NCI-H748 (cell line): ENCODE results near the gene PDE4D.

Source experiments
- DNase-seq: peaks from one replicate; lab custom pipeline; 2025; ENCODE audit not compliant: unreplicated experiment; lab: John Stamatoyannopoulos, UW

The PDE4D gene

DNA sequence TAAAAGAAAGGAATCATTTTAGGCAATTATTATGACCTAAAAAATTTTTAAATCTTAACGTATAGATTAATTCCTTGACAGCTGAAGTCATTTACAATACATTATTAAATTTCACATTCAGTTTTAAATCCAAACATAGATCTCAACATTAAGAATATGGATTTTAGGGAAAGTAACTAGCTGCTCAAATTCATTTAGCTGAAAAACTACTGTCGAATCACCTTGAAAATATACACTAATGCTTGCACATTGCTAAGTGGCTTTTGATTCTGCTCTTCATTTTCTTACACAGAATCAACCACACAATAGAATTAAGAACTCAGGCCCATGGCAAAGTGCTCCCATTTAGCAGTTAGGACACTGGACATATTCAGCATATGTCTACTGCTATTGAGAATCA is 856.5 kb downstream of the PDE4D start:
- DNase-seq: no peak

DNA sequence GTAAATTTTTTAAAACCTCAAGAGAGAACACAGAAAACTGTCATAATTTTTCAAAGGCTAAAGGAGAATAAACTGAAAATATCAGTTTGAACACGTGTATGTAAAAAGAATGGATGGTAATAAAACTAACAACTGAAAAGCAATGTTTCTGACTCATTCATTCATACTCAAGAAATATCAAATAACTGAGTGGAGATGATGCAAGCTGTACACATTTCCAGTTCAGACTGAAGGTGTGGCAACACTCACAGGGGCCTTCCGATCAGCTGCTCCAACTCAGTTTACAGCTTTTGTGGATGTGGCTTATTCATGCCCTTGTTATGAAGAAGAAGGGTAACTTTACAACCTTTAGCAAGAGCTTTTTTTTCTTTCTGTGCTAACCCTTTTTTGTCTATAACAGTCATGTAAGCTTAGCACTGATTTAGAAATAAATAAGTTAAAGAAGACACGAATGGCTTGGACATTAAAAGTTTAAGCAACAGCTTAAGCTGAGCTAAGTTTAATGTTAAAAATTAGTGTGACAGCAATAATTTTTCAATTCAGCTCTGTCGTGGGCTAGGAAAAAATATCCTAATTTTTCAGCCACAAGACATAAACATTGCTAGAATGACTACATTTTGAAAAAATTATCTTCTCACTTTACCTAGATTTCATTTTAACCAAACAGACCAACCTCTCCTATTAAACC is 857.1 kb downstream of the PDE4D start:
- DNase-seq: no peak

DNA sequence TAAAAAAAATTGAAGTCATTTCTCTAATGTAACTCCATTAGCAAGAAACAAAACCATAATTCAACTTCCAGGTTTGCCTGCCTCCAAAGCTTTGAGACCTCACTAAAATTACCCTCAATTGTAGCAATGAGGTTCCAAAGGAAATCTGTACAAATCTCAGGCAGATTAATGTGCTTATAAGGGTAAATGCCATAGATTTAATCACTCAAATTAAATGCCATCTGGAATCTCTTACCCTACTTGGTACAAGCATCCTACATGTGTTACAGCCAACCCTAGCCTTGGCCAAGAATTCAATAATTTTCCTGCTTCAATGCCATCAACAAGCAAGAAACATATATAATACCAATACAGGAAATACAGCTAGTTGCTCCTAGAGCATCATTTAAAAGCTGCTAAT is 857.8 kb downstream of the PDE4D start:
- no peak for DNase-seq

DNA sequence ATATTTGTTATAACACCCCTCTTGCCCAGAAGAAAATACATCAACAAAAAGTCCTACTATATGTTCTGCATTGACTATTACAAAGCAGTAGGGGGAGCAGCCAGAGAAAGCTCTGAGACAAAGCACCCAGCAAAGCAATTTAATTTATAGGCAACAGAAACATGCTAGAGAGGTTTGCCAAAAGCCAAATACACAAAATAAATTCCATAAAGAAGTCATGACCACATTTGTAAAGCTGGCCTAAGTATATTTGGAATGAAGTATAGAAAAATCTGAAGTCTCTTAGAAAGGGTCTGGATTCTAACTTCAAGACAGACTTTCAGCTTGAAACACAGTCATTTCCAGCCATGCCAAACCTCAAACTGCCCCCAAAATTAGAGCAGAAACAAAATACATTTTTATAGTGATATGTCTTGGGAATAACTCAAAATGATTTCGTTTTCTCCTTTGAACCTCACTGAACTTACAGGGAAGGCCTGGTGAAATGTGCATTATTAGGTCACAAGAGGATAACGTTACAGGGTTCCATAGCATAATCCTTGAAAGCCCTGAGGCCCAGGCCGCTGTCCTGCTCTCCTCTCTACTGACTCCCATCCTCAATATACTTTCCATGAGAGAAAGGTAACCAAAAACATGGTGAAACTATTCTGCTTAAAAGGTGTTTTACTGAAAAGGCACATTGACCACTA is 858.9 kb downstream of the PDE4D start:
- peak; percentile 23 for DNase-seq

DNA sequence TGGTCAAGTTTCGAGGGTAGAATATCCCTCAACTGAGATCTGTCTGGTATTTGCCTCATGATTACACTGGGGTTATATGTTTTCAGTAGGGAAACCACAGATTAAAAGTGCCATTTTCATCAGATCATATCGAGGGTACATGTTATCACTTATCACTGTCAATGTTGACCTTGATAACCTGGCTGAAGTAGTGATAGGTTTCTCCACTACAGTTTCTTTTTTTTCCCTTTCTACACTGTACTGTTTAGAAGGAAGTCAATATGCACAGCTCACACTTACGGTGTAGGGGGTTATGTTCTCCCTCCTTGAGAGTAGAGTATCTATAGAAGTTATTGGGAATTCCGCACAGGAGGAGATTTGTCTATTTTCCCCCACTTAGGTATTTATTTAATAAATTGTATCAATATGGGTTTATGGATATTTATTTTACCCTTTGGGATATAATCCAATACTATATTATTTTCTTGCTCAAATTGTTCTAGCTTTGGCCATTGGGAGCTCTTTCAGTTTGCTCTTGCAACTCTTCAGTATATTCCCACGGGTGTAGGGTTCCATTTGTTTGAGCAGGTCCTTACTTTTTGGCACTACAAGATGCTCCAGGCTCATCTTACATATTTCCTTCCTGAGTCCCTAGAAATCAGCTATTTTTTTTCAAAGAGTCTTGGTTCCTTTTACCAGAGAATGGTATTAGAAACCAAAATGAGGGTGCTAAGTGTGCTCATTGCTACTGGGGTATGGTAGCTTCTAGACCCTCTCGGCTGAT is 866.2 kb downstream of the PDE4D start:
- DNase-seq: no peak

DNA sequence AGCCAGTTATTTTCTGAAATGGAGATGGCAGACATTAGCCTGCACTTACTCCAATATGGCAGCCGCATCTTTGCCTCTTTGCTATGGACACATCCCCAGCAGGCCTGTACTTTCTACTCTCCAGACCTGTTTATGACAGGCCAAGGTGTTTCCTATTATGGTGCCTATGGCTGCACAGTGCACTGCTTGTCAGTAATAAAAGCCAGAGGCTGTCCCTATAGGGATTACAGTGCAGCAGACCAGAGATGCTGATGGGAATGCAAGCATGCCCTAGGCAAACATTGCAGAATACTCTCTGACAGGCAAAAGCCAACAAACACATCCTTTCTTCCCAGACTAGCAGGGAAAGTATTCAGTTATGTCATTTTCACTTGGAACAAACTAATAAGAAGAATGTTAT is 867.8 kb downstream of the PDE4D start:
- DNase-seq: no peak

DNA sequence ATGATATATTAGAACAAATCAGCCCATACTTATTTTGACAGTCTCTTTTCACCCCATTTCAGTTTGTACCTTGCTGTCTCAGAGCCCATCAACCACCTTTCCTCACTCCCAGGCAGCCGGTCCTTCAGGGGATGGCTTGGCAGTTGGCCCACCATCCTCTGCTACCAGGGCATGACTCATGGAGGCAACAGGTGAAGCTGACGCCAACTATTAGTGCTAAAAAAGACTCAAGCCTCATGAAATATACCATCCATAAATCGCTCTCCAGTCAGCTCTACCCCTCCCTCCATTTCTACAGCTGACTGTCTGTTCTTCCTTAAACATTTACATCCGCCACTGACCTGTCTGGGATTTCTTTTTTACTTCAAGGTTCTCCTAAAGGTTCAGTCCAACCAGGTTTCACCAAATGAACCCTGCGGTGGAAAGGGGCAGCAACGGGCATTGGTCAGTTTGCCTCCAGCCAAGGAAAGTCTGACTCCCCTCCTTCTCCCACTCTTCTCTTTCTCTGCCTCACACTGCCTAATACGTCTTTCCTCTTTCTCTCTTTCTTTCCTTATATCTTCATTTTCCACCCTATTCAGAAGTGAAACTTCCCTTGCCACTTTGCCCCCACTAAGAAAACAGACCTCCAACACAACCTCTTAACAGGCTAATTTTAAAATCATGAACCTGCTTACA is 871.5 kb downstream of the PDE4D start:
- no peak for DNase-seq

DNA sequence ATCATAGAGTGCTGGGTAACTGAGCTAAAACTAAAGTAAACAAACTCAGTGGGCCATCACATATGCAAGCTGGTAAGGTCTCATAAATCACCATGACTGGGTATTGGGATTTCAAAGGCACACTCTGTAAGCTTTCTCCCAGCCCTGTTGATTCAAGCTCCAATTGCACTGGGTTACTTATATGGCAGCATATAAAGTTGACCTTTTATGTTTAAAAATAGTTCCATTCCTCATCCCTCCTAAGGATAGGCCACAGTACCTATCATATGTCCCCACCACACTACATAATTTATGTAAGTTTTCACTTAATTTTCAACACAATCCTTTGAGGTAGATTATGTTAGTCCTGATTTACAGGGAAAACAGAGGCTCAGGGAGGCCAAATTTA is 872.2 kb downstream of the PDE4D start:
- peak; percentile 74 for DNase-seq

DNA sequence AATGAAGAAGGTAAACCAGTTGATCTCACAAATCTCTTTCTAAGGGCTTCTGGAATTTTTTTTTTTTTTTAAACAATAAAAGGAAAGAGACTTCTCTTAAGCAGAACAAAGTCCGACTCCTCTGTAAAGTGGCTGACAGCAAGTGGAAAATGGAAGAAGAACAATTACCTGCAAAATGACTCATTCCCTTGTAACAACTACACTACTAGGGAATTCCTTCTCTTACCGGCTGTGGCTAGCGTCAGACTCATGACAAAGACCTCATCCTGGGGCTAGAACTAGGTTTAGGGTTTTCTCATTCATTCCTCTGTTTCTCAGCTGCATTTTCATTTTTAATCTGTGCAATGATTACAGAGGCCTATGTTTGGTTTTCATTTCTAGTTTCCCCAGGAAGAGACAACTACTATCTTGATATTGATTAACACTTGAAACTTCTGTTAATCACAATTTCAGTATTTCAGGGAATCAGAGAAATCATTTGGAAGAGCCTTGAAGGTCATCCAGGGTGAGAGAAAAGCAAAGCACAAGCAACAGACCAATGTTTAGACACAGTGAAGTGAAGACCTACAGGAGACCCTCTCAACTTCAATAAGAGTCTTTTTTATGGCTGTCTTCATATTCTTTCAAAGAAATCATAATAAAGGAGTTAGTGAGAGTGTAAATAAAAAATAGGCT is 872.8 kb downstream of the PDE4D start:
- DNase-seq: no peak

DNA sequence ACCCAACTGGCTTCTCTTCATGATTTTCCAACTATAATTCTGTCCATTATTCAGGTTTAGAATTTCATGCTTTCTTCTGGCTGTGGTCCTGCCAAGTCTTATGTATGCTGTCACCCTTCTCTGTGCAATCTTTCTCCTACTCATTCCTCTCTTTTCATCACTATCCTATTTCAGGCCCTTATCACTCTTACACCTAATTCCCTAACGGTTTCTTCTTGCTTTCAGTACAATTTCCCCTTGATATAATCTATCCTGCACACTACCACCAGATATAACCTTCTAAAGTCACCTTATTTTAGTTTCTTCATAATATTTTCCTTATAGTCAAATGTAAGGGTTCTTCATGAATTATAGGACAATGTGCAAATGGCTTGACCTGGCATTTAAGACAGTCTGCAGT is 874.4 kb downstream of the PDE4D start:
- no peak for DNase-seq

DNA sequence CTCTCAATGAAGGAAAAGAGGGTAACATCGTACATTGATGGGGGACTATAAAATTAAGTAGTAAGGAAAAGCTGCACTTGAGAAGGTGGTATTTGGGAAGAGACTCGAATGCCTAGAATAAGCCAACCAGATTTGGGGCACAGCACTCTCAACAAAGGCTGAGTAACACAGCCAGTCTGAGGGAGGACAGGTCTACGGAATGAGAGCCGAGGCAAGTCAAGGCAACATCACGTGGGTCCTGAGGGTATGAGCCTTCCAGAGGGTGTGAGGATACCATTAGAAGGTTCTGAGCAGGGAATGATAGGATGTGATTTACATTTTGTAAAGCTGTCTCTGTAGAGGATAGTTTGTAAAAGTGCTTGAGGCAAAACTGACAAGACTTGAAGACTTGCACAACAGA is 876.6 kb downstream of the PDE4D start:
- DNase-seq: no peak

DNA sequence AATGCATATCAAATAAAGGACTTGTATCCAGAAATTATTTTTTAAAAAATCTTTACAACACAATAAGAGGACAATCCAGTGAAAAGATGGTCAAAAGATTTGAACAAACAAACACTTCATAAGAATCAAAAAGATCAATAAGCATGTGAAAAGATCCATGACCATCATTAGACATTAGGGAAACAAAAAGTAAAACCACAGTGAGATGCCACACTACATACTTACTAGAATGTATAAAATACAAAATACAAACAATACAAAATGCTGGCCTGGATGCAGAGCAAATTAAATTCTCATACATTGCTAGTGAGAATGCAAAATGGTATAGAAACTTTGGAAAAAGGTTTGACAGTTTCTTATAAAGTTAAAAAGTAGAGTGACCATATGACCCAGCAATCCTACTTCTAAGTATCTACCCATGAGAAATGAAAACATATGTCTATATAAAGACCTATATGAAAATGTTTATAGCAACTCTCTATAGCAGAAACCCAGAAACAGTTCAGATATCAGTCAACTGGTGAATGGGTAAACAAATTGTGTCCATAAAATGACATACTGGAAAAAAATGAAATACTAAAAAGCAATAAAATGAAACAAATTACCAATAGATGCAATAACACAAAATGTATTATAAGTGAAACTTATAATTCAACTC is 884.6 kb downstream of the PDE4D start:
- no peak for DNase-seq

DNA sequence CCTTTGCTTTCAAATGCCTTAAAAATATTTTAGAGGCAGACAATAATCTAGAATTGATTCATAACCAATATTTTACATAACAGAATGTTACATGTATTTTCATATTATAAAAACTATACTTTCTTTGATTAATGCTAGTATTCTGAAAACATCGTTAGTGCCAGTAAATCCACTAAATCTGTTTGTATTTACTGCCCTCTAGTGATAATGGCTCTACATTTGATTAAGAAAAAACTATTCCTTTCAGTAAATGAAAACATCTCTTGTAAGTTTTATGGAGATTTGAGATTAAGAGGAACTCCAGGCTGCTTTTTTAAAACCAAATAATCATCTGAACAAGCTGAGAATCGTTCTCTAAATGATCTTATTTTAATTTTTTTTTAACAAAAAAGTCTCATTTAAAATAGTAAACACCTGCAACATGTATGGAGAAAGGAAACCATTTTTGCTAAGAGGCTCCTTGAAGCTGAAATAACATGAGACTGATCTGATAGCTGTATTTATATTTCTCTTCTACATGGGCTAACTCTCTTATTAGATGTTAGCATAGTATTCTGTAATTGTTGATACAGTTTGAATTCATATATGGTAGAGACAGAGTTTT is 886.0 kb downstream of the PDE4D start:
- DNase-seq: peak; percentile 30

DNA sequence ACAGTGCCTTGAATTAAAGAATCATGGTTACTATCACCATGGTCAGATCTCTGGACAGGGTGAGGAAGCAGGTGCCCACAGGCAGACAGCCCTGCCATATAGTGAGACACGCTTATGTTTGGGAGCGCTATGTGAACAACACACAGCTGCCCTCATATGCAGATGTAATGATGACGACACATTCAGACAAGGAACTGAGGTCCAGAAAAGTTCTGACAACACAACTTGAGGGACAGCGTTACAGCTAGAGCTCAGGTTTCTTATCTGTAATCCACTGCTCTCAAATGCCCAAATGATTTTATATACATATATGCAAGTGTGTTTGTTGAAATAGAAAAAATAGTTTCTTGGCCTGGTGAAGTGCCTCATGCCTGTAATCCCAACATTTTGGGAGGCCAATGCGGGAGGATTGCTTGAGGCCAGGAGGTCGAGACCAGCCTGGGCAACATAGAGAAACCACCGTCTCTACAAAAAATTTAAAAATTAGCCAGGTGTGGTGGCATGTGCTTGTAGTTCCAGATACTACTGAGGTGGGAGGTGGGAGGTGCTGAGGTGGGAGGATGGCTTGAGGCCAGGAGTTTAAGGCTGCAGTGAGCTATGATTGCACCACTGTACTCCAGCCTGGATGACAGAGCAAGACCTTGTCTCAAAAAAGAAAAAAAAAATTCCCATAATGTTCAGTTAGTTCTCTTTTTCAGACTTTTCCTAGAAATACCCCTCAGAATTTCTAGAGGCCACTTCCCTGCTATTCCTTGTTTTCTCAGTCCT is 887.4 kb downstream of the PDE4D start:
- DNase-seq: no peak

DNA sequence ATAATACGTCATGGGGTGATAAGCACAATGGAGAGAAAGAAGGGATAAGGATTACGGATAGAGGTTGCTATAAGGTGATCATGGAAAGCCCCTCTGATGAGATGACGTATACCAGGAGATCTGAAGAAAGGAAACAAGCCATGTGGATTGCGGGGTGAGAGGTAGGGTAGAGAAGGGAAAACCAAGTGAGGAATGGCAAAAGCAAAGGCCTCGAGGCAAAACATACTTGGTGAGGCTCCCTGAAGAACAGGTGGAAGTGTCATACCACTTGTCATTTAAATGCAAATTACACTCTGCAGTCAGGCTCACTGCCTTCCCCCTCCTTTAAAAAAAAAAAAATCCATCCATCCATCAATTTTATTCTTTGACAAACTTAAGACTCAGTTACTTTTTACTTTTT is 889.9 kb downstream of the PDE4D start:
- no peak for DNase-seq

DNA sequence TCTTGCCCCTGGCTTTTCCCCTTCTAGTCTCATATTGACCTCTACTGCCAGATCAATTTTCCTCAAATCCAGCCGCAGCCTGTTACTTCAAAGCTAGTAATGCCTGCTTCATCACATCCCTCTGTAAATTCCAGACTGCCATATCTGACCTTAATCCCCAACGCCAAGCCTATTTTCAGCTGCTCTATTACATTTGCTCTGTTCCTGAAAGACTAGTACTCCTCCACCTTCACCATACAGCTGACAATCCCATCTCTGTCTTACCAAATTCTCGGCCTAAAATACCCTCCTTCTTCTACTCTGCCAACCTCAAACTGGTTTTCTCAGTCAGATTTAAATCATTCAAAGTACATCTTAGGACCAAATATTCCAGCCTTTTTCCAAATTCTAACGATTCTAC is 890.4 kb downstream of the PDE4D start:
- no peak for DNase-seq

DNA sequence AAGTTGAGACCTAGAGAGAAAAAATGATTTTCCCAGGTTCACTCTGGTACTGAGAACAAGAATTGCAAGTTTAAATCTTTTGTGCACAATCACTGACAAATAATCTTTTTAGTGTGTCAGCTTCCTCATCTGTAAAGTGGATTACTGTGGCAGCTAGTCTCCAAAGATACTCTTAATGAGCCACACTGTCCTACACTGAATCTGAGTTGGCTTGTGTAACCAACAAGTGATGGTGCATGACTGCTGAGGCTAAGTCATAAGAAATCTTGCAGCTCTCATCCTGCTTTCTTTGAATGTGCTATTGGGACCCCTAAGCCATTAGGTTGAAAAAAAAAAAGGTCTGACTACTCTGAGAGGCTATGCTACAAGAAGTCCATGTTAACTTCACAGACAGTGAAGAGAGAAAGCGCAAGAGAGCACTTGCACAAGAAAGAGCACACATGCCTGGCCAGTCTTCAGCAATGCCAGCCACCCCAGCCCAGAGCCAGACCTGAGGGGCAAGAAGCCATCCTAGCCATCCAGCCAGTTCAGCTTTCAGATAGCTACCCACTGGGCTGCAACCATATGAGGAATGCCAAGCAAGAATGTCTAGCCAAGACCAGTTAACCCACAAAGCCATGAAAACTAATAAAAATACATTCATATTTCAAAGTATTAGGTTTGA is 891.2 kb downstream of the PDE4D start:
- no peak for DNase-seq

DNA sequence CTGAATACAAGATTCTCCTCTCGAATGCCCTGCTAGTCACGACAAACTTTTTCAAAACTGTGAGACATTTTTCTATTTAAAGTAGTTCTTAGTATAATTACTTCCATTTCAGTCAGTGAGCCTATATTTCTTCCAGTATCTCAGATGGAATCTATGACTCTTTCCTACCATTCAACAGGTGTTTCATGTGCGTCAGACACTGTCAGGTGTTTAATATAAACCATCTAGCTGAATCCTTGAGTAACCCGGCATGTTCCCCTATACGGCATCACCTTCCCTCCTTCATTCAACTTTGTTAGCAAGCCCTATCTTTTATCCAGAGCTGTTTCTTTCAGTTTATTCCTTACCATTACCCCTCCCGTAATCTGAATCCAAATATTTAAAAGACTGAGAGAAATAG is 891.8 kb downstream of the PDE4D start:
- no peak for DNase-seq

DNA sequence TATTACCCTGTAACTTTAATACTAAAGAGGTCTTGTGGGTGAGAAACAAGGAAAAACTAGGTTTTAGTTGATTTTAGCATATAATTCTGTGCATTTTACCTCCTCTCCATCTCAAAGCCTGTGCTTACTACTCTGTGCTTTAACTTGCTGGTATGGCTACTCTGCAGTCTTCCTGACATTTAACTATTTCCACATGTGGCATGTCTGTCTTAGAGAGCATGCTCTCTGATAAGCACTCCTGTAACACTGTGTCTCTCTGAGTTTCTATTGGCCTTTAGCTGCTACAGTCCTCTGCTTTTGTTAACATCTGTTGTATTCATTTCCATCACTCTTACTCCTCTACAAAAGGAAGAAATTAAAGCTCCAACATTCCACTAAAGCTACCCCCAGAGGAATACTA is 892.4 kb downstream of the PDE4D start:
- DNase-seq: no peak
